GM18861 (cell line): ENCODE results near the gene DGKB.
"Not testable (repeated sequence)": the region's sequence is repeated elsewhere in the genome, so short reads cannot be mapped to it uniquely, and the experiment has no call there.

Source experiments
- ATAC-seq: cut with Tn5 transposase; IDR thresholded peaks from one replicate; pipeline ENCODE4 v1.9.1; 2021; ENCODE audit not compliant: unreplicated experiment

The DGKB gene

DNA sequence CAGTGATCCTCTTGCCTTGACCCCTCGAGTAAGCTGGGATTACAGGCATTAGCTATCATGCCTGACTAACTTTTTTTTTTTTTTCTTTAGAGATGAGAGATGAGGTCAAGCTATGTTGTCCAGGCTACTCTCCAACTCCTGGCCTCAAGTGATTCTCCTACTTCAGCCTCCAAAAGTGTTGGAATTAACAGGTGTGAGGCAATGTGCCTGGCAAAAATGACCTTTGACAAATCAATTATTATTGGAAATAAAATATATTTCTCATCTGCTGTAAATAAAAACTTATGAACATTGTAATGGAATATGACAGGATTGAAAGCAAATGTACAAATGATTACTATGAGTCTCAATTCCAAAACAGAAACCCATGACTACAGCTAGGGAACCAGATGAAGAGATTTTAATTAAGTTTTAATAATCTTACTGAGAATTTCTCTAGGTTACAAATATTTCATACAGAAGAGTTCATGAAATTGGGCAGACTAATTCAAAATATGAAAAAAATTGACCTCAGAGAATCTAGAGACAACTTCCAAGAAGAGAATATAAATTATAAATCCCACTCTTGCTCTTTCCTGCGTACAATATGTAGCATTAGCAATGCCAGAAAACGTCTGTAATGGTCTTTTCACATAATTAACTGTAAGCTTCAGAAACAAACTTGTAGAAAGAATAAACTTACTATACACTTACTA lies 414.7 kb downstream of the DGKB start:
- no peak for ATAC-seq

DNA sequence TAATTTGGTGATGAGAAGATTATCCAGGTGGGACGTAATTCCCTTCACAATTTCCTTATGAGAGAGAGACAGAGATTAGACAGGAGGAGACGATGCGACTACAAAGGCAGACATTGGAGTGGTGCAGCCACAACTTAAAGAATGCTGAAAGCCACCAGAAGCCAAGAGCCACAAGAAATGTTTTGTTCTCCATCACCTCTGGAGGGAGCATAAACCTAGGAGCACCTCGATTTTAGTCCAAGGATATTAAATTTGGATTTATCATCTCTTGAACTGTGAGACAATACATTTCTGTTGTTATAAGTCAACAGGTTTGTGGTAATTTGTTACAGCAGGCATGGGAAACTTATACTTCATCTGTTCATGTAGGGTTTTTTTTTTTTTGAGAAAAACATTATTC lies 418.9 kb downstream of the DGKB start:
- no peak for ATAC-seq

DNA sequence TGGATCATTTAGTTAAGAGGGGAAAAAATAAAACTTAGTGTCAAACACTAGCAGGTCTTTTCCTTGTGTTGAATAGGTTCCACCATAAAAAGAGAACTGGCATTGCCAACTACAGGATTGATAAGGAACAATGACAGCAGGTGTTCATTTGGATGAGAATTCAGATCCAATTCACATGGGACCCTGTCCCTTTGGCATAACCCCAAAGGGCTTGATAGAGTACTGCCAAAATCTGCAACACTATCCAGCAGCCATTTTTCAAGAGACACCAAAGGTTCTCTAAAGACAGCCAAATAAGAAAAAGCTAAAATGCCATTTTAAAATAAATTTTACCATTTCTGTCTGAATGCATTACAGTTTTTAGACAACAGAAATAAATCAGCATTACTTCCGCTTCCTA lies 422.3 kb downstream of the DGKB start:
- no peak for ATAC-seq

- no peak for ATAC-seq
These were observed 423.6 kb downstream of the DGKB start for GRCh38 chr7:14478834-14479510.

- not testable (repeated sequence) for ATAC-seq
These were observed 440.8 kb downstream of the DGKB start for GRCh38 chr7:14461716-14462115.

DNA sequence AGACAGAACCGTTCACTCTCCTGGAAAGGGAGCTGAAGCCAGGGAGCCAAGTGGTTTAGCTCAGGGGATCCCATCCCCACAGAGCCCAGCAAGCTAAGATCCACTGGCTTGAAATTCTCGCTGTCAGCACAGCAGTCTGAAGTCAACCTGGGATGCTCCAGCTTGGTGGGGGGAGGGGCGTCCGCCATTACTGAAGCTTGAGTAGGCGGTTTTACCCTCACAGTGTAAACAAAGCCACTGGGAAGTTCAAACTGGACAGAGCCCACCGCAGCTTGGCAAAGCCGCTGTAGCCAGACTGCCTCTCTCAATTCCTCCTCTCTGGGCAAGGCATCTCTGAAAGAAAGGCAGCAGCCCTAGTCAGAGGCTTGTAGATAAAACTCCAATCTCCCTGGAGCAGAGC lies 443.7 kb downstream of the DGKB start:
- ATAC-seq, result not testable (repeated sequence)

DNA sequence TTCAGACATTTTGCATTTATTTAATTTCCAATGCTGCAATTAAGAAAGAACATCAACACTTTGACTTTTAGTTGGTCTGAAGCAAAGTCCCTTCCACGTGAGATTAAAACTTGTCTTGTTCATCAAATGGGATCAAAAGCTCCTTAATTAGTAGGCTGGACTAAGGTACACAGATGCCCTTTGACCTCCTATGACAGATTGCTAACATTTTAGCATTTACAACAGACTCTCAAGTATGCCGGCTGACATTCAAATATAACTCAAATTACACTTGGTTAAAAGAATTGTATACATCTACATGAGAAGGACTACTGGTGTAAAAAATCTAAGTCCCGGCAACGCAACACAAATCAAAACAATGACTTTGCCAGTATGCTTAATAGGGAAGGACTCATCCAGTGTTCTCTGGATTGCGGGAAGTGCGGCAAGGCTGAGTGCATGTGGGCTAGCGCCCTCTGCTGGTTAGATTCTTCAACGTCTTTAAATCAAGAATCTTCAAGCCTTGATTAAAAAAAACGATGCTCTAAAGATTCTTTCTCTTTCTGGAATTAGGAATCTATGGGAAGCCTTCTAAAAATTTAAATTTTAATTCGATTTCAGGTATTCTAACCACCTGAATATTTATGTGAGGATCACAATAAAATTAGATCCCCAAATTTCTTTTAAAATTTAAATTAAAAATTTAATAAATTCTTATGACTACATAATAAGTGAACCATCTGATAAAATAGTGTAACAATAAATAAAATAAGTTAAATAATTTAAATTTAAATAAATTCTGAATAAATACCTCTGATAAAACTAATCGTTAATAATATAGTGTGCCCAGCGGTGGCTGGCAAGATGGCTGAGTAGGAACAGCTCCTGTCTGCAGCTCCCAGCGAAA lies 444.7 kb downstream of the DGKB start:
- ATAC-seq, result peak; percentile 67

- no peak for ATAC-seq
These were observed 453.3 kb downstream of the DGKB start for GRCh38 chr7:14449291-14449690.

DNA sequence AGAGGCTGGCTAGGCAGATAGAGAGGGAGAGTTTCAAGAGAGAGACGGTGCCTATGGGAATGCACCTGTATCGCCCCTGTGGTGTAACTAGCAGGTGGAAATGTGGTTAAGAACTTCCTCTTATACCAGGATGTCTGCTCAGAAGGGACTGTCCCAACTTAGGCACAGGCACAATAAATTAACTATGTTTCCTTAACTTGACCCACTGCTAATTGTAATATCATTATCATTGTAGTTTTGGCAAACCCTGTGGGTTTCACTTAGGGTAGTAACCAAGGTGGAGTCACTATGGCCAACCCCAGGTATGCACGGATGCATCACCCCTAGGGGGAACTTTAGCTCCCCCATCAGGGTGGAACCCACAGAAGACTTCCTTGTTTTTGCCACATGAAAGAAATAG lies 455.7 kb downstream of the DGKB start:
- no peak for ATAC-seq

- ATAC-seq, result no peak
These were observed 456.3 kb downstream of the DGKB start for GRCh38 chr7:14446219-14446618.

- ATAC-seq, result no peak
These were observed 464.2 kb downstream of the DGKB start for GRCh38 chr7:14438366-14438765.

DNA sequence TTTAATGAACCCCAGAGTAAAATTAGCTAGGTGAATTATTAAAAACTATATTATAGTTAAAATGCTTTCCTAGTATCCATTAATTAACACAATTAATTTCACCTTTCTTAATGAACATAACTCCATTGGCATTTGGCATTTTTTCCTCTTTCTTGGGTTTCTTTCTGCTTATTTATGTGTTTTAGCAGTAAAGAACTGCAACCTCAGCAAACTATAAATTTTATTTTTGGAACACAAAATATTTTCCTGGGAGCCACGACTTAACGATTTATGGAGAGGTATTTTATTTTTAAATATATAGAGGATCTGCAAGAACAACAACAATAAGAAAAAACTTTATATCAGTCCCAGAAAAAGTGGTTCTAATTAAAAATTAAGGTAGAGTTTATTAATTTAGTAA lies 465.7 kb downstream of the DGKB start:
- no peak for ATAC-seq

- no peak for ATAC-seq
These were observed 469.6 kb downstream of the DGKB start for GRCh38 chr7:14432924-14433323.

- ATAC-seq, result no peak
These were observed 471.6 kb downstream of the DGKB start for GRCh38 chr7:14430926-14431325.

DNA sequence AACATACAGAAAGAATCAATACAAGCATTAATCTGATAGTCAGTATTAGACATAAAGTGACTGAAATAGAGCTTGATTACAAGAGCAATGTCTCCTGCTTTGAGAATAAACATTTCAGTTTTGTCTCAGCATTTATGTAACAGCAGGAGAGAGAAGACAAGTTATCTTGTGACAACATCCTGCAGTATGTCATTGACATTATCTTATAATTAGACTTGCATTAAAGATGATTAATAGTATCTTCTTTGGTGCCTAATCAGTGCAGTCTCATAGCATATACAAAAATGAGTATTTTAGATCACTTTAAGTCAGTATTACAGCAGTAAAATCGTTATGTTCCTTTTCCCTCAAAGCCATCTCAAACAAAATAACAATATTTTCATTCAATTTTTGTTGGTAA lies 477.0 kb downstream of the DGKB start:
- no peak for ATAC-seq

GRCh38 chr7:14424675-14425074 lies 477.9 kb downstream of the DGKB start:
- no peak for ATAC-seq

DNA sequence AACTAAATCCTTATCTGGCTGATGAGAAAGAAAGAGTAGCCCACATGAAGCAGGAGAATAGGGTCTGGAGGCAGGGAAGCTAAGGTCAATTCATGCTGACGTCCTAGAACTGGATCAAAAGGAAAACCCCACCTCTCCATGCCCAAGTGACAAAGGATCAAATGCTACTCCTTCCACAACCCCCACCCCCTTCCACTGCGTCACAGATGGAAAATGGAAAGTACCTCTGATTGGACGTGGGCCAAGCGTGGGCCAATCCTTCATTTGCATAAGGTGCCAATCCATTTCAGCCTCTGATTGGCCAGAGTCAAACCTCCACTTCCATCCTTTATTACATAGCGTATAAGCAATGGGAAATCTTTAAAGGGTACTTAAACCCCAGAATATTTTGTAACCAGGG lies 481.8 kb downstream of the DGKB start:
- no peak for ATAC-seq

GRCh38 chr7:14419531-14419930 lies 483.0 kb downstream of the DGKB start:
- ATAC-seq, result no peak

GRCh38 chr7:14418633-14419032 lies 483.9 kb downstream of the DGKB start:
- ATAC-seq, result no peak

DNA sequence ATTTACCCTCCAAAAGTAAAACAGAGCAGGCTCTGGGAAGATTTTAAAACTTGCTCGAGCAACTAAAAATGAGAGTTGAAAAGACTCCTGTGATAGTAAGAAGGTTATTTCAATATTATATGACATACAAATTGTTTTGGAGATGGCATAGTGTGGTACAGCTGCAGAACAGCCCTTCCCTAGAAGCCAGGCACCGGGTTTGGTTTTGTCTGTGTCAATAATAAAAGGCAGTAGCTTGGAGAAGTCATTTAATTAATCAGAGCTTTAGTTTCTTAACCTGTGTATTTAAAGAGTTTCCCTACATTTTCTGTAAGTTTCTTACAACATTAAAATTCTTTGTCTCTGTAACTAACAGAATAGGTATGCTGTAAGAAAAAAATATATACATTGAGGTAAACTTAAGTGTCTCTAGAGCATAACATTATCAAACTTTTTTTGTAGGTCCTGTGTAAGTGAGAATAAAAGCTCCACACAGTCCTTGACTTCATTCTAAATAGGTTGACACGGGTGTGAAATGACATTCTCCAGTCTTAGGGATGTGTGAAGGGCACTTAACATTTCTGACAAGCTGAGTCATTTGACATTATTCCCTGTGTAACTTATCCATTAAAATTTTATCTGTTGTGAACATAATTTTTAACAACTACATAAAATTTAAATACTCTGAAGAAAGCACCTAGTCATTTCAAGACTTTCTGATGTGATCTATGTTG lies 488.1 kb downstream of the DGKB start:
- no peak for ATAC-seq
